GM21619 (cell line): ENCODE results near the gene MOV10L1.
"Not testable (repeated sequence)": the region's sequence is repeated elsewhere in the genome, so short reads cannot be mapped to it uniquely, and the experiment has no call there.

Experiments
- ATAC-seq: cut with Tn5 transposase; IDR thresholded peaks from one replicate; pipeline ENCODE4 v1.9.1; 2021; ENCODE audit not compliant: unreplicated experiment

The MOV10L1 gene

DNA sequence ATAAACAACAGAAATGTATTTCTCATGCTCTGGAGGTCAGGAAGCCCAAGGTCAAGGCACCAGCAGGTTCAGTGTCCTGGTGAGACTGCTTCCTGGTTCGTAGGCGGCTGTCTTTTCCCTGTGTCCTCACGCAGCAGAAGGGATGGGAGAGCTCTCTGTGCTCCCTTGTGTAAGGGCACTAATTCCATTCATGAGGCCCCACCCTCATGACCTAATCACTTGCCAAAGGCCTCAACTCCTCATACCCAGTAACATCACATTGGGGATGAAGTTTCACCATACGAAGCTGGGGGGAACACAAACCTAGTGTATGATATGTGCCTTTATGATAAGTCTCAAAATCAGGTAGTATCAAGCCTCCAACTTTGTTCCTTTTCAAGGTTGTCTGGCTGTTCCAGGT, 42.1 kb downstream of the MOV10L1 start:
- no peak for ATAC-seq

DNA sequence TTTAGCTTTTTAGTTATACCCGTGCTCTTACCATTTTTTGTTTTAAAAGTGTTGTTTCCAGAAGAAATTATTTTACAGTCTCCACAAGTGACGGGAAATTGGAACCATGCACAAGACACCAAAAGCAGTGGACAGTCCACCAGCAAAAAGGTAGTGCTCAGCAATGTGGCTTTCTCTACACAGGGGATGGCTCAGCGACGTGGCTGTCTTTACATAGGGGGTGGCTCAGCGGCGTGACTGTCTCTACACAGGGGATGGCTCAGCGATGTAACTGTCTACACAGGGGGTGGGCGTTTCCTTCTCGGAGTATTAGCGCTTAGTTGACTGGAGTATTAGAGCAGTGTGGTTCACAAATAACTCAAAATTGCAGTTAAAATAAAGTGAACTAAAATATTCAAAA, 44.7 kb downstream of the MOV10L1 start:
- no peak for ATAC-seq

DNA sequence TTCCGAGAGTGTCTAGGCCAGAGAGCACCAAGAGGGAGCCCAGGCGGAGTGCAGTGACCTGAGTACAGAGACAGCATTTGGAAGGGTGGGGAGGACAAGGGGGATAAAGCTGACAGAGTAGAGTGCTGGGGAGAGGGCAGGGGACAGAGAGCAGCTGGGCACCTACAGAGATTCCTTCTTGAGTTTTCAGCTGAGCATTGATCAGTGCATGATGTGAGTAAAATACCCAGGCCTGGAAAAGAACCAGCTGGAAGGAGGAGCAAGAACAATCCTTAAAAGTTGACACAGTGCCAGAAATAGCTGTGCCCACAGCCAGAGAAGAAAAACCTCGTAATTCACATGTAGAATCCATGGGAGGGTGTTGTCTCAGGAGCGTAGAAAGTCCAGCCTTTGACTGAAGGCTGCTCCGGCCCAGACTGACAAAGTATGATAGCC, 46.8 kb downstream of the MOV10L1 start:
- no peak for ATAC-seq

DNA sequence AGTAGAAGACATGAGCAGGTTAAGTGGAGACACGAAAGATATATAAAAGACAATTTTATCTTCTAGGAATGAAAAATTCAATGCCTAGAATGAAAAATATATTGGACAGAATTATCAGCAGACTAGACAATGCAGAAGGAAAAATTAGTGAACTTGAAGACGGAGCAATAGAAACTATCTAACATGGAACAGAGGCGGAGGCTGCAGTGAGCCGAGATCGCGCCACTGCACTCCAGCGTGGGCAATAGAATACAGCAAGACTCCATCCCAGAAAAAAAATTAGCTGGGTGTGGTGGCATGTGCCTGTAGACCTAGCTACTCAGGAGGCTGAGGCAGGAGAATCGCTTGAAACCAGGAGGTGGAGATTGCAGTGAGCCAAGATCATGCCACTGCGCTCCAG, 47.5 kb downstream of the MOV10L1 start:
- not testable (repeated sequence) for ATAC-seq

DNA sequence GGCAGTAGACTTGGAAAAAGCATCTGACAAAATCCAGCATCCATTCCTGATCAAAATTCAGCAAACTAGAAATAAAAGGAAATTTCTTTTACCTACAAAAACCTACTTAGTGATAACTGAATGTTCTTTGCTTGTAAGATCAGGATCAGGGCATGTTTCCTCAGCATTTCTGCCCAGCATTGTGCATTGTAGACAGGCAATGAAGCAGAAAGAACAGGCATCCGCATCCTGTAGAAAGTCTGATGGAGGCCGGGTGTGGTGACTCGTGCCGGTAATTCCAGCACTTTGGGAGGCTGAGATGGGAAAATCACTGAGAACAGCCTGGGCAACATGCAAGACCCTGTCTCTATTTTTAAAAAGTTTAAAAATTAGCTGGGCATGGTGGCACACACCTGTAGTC, 48.2 kb downstream of the MOV10L1 start:
- no peak for ATAC-seq

DNA sequence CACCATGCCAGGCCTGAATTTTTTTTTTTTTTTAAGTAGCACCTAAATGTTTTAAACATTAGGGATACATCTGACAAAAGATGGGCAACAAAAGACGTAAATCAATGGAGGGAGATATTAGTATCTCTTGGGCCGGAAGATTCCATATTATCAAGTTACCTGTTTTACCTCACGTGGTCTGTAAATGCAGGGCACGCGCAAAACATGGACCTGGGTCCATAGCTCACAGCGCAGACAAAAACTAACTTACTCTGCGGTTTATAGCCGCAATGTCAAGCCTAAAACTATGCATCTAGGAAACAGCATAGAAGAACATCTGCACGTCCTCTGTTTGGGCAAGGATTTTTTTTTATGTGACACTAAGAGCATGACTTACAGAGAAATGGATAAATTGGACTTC, 49.2 kb downstream of the MOV10L1 start:
- no peak for ATAC-seq

DNA sequence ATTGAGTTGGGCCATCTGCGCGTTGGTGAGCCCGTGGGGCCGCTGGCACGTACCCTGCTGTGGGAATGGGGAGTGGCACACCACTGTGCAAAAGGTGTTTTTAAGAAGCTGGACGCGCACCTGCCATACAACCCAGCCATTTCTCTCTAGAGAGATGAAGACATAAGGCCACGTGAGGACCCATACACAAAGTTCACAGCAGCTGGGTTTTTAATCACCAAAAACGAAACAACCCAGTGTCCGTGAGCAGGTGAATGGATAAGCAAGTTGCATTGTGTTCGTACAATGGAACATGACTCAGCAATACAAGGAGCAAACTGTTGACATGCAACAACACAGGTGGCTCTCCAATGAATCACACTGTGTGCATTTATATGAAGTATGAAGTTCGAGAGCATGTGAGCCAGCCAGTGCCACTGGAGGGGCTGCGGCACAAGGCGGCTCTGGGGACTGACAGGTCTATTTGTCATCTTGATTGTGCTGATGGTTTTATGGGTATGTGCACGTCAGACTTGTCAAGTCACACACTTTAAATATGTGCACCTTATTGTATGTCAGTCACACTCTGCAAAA, 50.1 kb downstream of the MOV10L1 start:
- no peak for ATAC-seq

DNA sequence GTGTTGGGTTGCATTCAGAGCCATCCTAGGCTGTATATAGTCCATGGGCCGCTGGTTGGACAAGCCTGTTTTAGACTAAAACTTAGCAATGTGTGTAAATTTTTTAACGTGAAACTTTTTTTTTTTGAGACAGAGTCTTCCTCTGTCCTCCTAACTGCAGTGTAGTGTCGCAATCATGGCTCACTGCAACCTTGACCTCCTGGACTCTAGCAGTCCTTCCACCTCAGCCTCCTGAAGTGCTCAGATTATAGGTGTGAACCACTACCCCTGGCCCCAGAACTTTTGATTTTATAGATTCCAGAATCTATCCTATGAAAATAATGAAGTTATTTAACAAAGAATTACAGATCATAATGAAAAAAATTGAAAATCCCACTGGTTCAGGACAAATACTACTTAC, 50.8 kb downstream of the MOV10L1 start:
- no peak for ATAC-seq

DNA sequence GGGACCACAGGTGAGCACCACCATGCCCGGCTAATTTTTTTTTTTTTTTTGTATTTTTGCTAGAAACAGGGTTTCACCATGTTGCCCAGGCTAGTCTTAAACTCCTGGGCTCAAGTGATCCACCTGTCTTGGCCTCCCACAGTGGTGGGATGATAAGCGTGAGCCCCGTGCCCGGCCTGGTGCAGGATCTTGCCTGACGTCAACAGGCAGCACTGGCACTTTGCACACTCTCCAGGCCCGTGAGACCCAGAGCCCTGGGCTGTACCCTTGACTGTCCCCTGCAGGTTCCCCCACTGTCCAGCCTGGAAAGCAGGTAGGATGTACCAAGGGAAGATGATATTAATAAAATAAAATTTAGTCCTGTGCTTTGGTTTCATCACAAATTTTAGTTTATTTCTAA, 51.7 kb downstream of the MOV10L1 start:
- no peak for ATAC-seq

DNA sequence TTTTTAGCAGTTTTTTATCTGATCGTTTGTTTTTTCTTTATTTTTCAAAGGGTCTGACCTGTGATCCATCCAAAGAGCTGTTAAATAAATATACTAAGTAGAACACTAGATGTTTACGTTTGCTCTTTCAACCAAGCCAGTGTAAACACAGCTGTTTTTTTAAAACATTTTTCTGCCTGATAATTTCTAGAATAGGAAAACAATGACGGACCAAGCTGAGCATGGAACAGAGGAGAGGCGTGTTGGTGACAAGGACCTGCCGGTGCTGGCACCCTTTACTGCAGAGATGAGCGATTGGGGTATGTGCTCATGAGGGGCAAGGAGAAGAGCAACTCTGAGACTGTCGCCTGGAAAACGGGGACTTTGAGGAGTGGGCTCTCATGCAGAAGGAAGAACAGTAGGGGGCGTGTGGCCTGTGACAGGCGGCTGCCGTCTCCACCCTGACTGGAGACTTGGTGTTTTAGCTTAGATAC, 52.1 kb downstream of the MOV10L1 start:
- no peak for ATAC-seq

DNA sequence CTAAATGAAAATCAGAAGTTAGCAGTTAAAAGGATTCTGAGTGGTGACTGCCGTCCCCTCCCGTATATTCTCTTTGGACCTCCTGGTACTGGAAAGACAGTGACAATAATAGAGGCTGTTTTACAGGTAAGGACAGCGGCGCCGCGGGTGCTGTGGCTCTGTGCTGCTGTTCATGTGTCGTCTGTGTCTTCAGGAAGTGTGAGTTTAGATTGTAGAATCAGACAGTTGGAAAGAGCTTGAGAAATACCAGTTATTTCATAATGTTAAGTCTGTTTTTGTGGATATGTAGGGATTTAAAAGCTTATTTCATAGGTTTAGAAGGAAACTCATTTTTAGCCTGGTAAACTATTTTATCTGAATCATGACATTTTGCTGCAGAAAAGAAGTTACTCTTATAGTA, 53.3 kb downstream of the MOV10L1 start:
- ATAC-seq = no peak

DNA sequence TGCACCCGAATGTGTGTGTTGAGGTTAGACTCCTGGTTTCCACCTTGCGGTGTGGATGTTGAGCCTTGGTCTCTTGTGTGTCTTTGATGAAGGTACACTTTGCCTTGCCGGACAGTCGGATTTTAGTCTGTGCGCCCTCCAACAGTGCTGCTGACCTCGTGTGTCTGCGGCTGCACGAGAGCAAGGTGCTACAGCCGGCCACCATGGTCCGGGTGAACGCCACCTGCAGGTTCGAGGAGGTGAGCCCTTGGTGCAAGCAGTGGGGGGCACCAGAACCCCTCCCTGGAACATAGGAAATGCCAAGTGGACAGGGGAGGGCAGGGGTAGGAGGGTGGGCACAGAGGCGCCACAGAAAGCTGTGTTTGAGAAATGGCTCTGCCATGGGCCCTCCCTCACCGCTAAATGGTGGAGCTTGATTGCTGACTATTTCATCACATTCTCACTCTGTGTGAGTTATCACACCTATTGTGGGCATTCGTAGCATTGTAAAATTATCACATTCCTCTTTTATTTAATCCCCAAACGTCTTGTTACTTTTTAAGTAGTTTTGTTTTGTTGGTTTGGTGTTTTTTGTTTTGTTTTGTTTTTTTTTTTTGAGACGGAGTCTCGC, 54.3 kb downstream of the MOV10L1 start:
- ATAC-seq = no peak

DNA sequence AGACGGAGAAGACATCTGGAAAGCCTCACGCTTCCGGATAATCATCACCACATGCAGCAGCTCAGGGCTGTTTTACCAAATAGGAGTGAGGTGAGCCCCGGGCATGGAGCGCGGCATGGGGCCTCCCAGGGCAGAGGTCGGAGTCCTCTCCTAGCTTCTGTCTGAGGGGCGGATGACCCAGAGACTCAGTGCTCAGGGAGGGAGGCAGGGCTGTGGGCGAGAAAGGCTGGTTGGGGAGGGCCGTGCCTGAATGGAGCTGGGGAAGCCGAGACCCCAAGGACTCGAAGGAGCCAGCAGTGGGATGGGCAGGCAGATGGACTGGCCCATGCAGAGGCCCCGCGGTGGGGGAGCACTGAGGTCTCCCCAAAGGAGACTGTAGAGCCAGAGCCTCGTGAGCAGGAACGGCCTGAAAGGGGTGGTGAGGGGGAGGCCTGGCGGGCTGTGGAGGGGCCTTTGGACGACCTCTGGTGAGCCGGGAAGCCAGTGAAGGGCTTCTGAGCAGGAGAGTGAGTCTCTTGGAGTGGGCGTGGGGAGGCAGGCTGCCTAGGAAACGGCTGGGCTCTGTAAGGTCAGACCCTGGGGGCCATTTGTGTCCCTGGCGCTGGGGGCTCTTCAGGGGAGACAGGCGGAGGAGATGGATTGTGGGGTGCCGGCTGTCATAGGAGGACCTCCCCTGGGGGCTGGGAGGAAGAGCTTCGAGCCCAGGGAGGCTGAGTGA, 56.1 kb downstream of the MOV10L1 start:
- no peak for ATAC-seq

DNA sequence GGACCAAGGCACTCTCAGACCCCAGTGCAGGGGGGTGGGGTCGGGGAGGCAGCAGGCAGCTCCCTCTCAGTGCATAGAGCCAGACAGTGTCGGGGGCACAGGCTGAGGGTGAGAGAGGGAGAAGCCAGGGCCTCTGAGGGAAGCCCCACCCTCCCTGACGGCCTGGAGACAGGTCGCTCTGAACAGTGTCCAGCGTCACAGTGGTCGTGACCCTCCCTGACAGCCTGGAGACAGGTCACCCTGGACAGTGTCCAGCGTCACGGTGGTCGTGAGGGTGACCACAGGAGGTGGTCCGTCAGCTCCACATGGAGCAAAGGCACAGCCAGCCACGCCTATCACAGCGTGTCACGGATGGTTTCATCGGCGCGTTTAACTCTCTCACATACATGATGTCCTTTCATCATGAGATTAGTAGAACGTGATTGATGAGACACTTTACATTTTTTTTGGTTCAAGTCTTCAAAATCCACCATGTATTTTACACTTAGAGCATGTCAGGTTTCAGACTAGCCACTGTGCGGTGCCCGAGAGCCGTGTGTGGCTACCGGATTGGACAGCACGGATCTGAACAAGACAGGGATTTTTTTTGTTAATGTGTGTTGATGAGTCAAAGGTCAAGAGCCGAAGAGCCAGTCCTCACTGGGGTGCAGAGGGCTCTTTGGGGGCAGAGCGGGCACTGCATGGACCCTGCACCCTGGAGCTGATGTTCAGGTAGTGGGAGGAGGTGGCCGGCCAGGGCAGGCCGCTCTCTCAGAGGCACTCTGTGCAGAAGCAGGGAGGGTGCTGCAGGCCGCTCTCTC, 56.8 kb downstream of the MOV10L1 start:
- no peak for ATAC-seq

DNA sequence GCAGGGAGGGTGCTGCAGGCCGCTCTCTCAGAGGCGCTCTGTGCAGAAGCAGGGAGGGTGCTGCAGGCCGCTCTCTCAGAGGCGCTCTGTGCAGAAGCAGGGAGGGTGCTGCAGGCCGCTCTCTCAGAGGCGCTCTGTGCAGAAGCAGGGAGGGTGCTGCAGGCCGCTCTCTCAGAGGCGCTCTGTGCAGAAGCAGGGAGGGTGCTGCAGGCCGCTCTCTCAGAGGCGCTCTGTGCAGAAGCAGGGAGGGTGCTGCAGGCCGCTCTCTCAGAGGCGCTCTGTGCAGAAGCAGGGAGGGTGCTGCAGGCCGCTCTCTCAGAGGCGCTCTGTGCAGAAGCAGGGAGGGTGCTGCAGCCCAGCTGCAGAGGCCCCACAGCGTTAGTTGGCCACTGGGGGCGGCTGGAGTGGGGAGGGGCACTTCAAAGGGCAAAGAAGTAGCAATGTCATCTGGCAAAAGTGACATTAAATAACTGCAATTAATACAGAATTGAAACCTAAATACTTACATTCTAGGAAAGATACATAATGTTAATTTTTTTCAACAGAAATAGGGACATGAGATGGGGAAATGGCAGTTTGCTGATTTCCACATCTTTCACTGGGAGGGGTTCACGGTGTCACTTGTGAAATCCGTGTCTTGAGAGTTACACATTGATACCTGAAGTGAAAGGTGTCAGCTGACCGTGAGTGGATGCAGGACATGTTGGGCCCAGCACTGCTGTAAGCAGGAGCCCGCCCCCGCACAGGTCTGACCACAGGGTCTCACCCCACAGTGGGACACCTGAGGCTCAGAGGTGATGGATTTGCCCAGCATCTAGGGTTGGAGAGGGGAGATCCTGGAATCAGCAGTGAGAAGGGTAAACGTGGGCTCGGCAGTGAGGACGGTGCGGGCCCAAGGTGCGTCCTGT, 57.7 kb downstream of the MOV10L1 start:
- not testable (repeated sequence) for ATAC-seq

DNA sequence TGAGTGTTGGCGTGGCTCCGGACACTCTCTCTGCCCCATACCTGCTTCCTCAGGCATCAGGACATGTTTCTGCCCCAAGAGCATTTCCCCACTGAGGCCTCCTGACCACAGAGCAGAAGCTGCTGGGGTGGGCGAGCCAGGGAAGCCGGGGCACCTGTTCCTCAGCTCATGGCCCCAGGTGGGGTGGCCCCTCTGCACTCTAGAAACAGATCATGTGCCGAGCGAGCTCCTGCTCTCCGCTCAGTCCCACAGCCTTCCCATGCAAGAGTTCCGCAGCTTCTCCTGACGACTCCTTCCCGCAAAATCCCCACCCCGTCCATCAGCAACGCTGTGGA, 58.3 kb downstream of the MOV10L1 start:
- ATAC-seq = no peak

DNA sequence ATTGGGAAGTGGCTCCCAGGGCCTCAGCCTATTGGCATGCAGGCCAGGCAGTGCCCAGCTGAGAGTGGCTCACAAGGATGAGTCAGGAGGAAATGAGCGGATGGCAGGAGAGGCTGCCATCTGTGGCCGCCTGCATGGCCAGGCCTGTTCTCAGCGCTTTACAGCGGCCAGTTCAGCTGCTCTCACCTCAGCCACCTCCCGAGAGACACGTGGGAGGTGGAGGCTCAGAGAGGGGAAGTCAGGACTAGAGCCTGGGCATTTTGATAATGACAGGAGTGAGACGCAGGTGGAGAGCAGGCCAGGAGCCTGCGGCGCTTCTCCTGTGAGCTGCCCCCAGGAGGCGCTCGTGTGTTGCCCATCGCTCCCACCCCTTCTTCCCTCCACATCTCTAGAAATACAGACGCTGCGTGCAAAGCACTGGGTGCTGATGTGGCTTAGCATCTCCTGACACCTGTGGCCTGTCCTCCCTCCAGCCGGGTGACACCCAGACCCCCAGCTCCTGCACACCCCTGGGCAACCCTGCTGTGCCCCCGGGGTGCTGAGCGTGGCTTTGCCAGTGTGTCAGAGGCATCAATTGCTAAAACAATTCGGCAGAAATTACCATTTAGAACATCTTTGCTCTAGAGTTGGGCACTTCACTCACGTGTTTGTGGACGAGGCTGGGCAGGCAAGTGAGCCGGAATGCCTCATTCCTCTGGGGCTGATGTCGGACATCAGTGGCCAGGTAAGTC, 59.4 kb downstream of the MOV10L1 start:
- ATAC-seq = no peak

DNA sequence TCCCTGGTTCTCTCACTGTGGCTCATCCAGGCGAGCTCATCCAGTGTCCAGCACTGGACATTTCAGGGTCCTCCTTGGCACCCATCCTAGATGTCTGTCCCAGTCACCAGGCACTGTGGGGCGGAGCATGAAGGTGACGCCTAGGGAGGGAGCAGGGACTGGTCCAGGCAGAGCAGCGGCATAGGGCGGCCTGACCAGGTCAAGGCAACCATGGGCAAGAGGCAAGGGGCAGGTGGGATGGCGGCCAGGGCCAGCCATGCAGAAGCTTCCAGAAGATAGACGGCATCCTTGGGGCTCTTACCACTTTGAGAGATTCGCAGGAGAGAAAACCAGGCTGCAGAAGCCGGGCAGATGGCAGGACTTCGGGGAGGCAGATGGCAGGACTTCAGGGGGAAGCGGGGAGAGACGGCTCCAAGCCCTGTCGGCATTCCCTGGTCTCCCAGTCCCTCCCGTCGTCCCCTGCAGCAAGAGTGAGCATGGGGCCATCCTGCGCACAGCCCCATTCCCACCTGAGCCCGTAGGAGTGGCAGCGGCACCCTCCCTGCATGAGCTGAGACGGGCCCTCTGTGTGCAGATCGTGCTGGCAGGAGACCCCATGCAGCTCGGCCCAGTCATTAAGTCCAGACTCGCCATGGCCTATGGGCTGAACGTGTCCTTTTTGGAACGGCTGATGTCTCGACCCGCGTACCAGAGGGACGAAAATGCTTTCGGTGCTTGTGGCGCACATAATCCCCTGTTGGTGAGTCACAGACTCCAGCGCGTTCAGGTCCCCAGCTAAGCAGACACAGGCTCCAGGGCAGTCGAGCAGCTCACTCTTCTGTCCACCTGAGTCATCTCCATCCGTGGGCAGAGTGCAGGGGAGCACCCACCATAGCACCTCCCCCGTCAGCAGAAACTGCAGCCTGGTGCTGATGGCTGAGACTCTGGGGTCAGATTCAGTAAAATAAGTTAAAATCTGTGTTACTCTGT, 60.6 kb downstream of the MOV10L1 start:
- no peak for ATAC-seq
